Smooth muscle cell of the pulmonary artery (primary cell): ENCODE measurements around the gene PHKA2. TPM values are rescaled to one million over a fixed set of nuclear protein-coding genes. Genes with fewer than 3 reads are reported as not detected.

Experiments
- total RNA-seq: library from RNA; depleted of rRNA; stranded (reverse); fragments of >200 nt; gene quantifications from 2 replicates; pipeline ENCODE4 v1.2.3, GENCODE V29; 2014

PHKA2 gene, protein sequence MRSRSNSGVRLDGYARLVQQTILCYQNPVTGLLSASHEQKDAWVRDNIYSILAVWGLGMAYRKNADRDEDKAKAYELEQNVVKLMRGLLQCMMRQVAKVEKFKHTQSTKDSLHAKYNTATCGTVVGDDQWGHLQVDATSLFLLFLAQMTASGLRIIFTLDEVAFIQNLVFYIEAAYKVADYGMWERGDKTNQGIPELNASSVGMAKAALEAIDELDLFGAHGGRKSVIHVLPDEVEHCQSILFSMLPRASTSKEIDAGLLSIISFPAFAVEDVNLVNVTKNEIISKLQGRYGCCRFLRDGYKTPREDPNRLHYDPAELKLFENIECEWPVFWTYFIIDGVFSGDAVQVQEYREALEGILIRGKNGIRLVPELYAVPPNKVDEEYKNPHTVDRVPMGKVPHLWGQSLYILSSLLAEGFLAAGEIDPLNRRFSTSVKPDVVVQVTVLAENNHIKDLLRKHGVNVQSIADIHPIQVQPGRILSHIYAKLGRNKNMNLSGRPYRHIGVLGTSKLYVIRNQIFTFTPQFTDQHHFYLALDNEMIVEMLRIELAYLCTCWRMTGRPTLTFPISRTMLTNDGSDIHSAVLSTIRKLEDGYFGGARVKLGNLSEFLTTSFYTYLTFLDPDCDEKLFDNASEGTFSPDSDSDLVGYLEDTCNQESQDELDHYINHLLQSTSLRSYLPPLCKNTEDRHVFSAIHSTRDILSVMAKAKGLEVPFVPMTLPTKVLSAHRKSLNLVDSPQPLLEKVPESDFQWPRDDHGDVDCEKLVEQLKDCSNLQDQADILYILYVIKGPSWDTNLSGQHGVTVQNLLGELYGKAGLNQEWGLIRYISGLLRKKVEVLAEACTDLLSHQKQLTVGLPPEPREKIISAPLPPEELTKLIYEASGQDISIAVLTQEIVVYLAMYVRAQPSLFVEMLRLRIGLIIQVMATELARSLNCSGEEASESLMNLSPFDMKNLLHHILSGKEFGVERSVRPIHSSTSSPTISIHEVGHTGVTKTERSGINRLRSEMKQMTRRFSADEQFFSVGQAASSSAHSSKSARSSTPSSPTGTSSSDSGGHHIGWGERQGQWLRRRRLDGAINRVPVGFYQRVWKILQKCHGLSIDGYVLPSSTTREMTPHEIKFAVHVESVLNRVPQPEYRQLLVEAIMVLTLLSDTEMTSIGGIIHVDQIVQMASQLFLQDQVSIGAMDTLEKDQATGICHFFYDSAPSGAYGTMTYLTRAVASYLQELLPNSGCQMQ
- total RNA-seq: 11.0 and 16.0 TPM in 2 replicates

DNA sequence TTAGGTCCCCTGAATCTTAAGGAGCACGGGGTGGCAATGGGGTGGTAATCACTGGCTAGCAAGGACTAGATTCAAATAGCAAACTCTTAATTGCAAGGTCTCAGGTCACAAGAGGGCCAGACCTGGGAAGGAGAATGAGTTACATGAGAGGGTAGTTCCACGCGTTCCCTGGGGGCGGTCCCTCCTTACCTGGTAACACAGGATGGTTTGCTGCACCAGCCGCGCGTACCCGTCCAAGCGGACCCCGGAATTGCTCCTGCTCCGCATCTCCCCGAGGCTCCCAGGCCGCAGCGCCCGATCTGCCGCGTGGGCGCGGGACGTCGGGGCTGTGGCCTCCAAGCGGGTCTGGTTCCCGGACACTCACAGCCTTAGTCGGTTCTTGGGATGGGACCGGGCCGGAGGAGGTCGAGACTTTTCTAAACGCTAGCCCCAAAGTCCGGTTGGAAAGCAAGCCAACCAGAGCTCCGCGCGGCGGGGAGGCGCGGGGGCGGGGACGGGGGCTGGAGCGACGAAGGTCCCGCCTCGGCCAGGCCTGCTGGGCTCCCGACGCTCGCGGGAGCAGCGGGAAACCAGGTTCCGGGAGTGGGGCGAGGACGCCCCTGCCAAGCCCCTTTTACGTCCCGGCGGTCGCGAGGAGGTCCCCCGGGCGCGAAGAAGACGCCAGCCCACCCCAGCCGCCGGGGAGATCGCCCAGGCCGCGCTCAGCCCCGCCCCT is at the start of gene PHKA2:
TSS of gene PHKA2 (minus strand) at position 449 of the 715 bp plus-strand sequence. CDS start at position 267, 182 bp downstream.

Other genes starting within 250 kb of the PHKA2 start
- gene ADGRG2, start 138.4 kb upstream of the PHKA2 start, total RNA-seq: 0.03 and 0.07 TPM in 2 replicates